OCI-LY3 (cell line): Measurements from ENCODE around the gene PDS5B.

Experiments used
- CTCF ChIP-seq: fragments of 200-600, 300-600 bp; sonication (generic); IDR thresholded peaks from 2 replicates; pipeline ENCODE4 v1.5.1; 2014; ENCODE audit warnings: antibody characterized with exemption, low read length, low read depth
- EZH2phosphoT487 ChIP-seq: fragments of 200-600 bp; shearing (Covaris generic); IDR thresholded peaks from 2 replicates; pipeline ENCODE4 v1.6.1; 2018; ENCODE audit warnings: antibody characterized with exemption, mixed run types, low read depth

- TF ChIP-seq CTCF (no peak), EZH2phosphoT487 (no peak)
These were observed 145.3 kb downstream of the PDS5B start for GRCh38 chr13:32731576-32731975.
